ENCODE results near the gene SMIM14.

DNA sequence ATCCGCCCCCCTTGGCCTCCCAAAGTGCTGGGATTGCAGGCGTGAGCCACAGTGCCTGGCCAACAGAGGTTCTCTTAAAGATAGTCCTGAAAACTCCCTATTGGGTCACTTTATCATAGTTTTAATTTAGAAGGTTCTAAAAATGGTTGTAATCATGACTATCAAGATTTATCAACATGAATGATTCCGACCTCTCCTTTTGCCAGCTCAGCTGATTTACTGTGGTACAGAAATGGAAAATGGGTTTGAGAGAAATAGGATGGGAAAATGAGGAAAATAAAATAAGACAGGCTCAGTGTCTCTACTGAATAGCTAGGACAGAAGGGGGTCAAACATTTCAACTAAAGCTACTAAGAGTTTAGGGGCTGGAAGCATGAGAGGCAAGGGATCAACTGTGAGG is 83.2 kb downstream of the SMIM14 start:
- no peak for TF ChIP-seq POLR2A (IDR thresholded peaks at IDR 0.05; ENCODE audit: low read length)
- TF ChIP-seq GATA1 (IDR thresholded peaks at IDR 0.05; ENCODE audit: low read depth, low read length): no peak
